Esophagus squamous epithelium (tissue), 4 donors: ENCODE data around the gene SH3TC1.

Source experiments
- POLR2A ChIP-seq, 4 donors: fragments of 450-650 bp; IDR thresholded peaks; one replicate each; pipeline ENCODE4 v1.6.1; 2017; ENCODE audit warnings: antibody characterized with exemption in 4 of 4, mild to moderate bottlenecking in 4 of 4, moderate library complexity in 3 of 4
- TF ChIP-seq, protein P1 (sequence below), 6 experiments: fragments of 450-650 bp in 4 of 6; fragments of 200-600 bp in 2 of 6; sonication (generic) in 2 of 6; IDR thresholded peaks; one replicate each; pipeline ENCODE4 v1.5.1; 2016 to 2019; ENCODE audit warnings: antibody characterized with exemption in 6 of 6, mild to moderate bottlenecking in 4 of 6, moderate library complexity in 4 of 6

DNA sequence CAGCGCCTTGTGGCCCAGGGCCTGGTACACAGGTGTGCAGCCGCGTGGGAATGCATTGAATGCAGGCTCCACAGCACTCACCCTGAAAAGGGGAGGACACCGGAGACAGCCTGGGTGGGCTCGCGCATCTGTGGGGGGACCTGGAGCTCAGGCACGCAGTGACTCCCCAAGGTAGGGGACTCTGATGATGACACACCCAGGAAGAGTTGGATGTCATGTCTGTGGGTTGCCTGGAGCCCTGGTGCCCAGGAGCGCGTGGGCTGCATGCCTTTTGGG, 37.8 kb downstream of the SH3TC1 start:
- TF ChIP-seq, protein P1, sequence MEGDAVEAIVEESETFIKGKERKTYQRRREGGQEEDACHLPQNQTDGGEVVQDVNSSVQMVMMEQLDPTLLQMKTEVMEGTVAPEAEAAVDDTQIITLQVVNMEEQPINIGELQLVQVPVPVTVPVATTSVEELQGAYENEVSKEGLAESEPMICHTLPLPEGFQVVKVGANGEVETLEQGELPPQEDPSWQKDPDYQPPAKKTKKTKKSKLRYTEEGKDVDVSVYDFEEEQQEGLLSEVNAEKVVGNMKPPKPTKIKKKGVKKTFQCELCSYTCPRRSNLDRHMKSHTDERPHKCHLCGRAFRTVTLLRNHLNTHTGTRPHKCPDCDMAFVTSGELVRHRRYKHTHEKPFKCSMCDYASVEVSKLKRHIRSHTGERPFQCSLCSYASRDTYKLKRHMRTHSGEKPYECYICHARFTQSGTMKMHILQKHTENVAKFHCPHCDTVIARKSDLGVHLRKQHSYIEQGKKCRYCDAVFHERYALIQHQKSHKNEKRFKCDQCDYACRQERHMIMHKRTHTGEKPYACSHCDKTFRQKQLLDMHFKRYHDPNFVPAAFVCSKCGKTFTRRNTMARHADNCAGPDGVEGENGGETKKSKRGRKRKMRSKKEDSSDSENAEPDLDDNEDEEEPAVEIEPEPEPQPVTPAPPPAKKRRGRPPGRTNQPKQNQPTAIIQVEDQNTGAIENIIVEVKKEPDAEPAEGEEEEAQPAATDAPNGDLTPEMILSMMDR (IDR thresholded peaks at IDR 0.05), result no peak
- no peak for TF ChIP-seq POLR2A (IDR thresholded peaks at IDR 0.05)
